AML-193 (cell line): Measurements from ENCODE around the gene SLC24A4.

Experiments used
- DNase-seq, 2 experiments: peaks; one replicate each; lab custom pipeline; 2025; lab: John Stamatoyannopoulos, UW

Gene SLC24A4

DNA sequence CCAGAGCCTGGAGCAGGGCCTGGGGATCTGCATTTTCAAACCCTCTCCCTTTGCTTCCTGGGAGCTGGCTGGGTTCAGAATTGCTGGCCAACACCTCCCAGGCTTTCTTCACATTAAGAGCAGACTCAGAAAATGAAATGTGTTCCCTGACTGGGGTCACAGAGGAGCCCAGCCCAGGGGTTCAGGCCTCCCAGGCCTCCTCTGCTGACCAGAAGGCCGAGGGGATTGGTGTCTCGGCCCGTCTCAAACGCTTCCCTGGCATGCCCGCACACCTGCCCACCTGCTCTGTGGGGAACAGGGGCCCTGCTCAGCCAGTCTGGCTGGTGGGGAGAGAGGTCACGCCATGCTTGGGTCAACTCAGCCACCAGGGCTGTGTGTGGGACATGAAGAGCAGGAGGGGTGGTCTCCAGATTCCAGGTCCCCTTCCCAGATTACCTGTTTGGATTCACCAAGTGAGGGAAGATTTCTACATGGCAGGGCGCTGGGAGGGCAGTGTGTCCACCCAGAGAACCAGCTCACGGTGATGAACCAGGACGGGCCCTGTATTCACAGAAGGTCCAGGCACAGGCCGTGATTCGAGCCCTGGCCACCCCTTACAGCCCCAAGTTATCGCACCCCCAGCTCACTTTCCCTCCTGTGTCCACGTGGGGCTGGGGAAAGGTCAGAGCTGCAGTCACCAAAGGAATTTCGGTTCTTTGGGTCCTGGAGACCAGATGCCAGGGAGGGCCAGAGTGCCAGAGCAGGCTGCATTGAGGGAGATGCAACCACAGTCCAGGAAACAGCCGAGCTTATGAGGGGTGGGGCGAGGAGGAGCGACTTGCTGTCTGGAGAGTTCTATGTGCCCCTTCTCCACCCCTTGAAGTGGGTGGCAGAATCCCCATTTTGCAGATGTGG lies 135.4 kb downstream of the SLC24A4 start:
- DNase-seq, result no peak

DNA sequence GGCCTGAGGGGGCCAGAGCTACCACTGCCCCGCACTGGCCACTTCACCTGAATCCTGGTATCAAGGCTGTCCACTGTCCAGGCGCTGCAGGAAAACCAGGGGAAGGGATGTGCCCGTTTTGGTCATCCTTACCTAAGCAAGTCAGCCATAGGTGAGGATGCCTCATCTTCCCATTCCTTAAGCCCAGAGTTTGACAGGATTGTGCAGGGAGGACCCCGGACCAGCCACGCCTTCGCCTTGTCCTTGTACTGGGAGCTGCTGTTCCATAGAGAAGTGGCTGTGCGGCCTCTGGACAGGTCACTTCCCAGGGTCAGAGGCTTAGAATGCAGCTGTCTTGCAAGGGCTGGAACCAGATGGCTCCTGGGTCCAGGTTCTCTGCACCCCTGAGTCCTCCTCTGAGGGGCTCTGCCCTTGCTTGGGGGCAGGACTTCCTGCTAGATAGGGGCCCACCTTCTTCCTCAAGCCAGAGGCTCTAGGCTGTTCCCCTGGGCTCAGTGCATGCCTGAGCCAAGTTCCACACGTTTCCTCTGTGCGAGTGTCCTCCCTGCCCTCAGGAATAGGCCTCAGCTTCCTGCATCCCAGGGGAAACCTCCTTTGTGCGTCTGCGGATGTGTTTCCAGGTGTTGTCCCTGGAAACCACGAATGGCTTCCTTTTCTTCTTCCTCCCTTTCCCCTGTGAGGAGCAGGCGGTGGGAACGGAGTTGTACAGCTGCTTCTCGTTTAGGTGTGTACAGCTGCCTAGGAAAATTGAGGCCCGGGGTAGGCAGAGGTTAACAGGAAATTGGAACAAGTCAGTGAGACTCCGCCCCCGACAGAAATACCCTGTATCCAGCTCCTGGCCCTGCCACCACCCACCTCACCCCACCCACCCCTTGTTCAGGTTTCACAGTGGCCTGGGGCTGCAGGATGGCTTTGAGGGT lies 136.3 kb downstream of the SLC24A4 start:
- no peak for DNase-seq

DNA sequence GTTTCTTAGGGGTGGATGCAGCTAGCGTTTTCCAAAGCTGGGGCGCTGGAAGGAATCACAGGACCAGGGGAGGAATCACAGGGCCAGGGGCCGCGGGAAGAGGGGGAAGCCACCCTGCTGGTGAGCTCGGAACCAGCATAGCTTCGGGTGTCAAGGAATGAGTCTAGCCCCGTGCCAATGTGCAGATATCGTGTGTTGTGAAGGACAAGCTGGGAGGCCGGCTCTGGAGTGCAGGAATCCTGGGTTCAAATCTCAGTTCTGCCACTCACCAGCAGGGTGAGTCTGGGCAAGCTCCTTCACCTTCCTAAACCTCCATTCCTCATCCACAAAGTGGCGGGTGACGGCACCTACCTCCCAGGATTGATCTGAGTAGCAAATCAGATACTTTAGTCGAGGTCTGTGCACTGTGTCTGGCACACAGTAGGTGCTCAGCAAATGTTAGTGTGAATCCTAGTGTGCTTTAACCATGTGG lies 137.0 kb downstream of the SLC24A4 start:
- no peak for DNase-seq

DNA sequence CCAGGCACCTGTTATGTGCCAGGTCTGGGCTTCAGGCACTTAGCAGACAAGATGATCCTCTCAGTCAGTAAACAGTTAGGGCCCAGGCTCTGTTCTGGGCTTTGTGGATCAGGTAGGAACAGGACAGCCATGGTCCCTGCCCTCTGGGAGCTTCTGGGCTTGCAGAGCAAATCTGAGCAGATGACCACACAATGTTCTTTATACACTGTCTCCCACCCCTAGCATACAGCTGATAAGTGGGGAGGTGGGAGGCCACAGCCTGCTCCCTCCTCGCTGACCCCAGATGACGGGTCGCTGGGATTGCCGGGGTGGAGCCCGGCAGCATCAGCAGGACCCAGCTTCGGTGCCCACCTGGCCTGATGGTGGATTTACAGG lies 137.6 kb downstream of the SLC24A4 start:
- no peak for DNase-seq

DNA sequence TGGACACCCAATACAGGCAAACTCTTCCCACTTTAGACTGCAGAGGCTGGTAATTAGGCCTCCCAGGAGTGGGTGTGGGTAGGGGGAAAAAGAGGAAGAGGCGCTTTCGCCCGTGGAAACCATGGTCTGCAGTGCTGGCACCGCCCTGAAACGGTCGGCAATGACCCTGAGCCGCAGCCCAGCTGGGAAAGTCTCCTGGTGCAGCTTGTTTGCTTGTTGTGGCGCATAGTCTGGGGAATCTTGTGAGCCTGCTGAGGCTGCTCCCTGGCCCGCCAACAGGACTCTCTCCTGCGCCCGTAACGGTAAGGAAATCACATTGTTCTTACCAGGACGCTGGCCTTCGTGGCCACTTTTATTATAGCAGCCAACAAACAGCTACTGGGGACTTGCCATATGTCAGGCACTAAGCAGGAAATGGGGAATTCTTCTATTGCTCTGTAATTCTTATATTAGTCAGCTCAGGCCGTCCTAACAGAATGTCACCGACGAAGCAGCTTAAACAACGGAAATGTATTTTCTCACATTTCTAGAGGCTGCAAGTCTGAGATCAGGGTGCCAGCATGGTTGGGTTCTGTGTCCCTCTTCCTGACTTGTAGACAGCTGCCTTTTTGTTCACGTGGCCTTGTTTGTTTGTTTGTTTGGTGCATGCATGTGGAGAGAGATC lies 138.1 kb downstream of the SLC24A4 start:
- DNase-seq, result no peak

DNA sequence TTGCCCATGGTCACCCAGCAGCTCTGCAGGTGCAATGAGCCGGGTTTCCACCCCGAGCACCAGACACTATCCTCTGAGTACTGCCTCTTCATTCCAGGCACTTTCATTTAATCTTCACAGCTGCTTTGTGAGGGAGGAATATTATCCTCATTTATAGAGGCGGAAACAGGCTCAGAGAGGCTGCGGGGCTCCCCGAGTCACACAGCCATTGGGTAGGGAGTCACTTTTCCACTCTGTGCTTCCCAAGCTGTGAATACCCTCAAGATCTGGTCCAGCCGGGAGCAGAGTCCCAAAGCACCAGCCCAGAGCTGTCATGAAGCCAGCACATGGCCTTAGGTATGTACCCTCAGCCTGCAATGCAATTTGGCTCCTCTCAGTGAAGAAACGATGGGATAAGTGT lies 138.9 kb downstream of the SLC24A4 start:
- DNase-seq, result no peak

DNA sequence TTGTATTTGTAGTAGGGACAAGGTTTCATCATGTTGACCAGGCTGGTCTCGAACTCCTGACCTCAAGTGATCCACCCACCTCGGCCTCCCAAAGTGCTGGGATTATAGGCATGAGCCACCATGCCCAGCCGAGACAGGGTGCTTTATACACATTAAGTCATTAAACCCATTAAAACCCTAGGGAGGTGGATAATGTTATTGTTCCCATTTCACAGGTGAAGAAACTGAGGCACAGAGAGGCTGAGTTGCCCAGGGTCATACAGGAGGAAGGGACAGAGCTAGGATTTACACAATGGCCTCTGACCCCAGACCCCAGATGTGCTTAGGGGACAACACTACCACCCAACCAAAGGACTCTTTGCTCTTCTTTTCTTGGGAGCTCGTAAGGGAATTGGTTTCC lies 139.6 kb downstream of the SLC24A4 start:
- no peak for DNase-seq

DNA sequence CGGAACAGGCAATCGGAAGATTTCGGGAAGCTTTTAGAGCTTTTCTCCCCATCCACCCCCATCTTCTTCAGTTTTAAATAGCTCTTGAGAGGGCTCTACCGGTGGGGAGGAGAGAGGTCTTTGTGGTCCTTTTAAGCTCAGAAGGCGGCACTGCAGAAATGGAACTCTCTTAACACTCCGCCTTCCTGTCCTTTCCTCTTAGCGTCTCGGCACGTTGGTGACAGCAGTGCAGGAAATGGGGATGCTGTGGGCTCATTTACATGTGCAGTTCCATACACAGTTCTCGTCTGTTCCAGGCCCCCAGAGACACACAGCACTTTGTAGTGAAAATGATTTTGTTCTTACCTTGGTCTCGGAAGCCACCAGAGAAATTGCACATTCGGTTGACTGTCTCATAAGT lies 140.2 kb downstream of the SLC24A4 start:
- no peak for DNase-seq

DNA sequence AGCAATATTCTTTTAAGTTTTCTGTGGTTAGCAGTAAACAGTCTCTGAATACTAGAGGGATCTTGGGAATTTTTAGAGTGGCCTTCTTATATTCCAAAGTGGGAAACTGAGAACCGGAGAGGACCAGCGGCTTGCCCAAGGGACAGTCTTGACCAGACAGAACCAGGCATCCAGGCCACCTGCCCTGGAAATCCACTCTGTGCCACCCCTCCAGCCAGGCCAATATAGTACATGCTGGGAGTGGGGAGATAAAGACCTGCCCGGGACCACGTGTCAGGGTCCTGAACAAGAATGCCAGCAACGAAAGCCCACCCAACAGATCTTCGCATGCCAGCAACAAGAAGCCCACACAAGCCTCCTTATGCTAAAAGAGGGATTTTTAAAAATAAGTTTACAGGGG lies 141.2 kb downstream of the SLC24A4 start:
- no peak for DNase-seq

DNA sequence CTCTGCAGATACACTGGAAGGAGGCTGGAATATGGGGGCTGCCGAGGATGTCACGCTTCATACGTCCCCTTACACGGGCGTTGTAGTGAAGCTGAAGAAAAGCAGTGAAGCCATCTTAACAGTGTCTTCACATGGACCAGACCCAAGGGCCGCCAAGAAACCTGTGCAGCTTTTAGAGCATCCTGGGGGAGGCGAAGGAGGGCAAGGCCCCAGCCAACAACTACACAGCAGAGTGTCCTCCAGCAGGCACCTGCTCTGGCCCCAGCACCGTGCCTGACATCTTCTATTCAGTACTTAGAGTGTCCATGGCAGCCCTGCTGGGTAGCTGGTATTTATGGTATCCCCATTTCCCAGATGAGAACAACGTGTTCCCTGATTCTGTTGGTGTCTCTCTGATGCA lies 141.8 kb downstream of the SLC24A4 start:
- DNase-seq, result no peak

DNA sequence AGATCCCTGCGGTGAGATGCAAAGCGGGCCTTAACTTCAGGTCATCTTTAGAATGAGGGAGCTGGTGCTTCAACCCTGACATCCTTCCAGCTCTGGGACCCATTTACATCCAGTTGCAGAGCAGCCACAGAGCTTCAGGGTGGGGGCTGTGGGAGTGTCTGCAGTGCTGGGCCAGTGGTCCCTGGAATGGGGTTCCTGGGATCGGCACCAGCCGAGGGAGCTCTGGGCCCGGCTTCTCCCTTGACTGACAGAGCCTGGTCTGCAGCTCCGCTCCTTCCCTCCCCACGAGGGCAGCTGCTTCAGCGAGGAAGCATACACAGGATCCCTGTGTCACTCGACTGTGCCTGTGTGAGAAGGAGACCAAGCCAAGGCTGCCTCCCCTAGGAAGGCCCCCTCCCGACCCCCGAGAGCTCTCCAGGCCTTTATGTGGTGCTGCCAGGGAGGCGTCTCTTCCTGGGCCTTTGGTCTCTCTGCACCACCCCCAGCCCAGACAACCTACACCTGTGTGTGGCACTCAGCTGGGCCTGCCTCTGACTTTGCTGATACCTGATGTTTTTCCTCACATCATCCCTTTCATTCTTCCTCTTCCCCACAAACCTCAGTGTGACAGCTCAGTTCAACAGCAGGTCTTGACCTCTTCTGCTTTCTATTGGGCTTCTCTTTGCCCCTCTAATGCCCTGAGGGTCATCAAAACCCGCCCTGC lies 142.5 kb downstream of the SLC24A4 start:
- DNase-seq, result no peak

DNA sequence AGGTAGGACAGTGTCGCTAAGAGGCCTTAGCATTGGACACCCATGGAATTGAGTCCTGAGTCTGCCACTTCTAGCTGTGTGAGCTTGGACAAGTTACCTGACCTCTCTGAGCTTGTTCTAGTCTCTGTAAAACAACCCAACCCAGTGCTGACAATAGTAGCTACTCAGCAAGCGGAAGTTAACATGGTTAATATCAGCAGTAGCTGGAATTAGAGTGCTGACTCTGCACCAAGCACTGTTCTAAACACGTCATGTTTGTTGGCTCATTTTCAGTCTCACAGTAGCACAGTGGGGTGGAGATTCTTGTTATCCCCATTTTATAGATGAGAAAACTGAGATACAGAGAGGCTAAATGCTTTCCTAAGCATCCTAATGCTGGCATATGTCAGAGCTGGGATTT lies 143.1 kb downstream of the SLC24A4 start:
- no peak for DNase-seq

DNA sequence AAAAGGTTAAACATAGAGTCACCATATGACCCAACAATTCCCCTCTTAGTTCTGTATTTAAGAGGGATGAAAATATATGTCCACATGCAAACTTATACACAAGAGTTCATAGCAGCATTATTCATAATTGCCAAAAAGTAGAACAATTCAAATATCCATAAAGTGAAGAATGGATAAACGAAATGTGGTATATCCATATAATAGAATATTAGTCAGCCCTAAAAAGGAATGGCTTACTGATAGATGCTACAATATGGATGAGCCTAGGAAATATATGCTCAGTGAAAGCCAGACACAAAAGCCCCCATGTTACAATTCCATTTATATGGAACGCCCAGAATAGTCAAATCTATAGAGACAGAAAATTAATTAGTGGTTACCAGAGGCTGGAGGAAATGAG lies 146.6 kb downstream of the SLC24A4 start:
- no peak for DNase-seq

DNA sequence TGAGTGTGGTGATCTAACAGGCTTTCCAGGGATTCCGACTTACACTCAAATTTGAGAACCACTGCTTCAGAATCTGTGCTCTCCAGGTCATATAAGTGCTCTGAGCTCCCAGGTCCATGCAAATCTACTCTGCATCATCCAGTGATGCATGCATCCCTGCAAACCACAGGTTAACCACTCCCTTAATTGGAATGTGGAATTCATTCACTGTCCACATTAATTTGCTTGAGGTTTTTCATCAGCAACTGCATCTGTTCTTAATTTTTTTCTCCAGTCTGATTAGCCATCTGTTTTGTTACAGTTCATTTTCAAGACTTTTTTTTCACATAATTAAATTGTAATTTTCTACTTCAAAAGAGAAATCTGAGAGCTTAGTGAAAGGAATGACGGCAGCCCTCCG lies 147.2 kb downstream of the SLC24A4 start:
- no peak for DNase-seq

DNA sequence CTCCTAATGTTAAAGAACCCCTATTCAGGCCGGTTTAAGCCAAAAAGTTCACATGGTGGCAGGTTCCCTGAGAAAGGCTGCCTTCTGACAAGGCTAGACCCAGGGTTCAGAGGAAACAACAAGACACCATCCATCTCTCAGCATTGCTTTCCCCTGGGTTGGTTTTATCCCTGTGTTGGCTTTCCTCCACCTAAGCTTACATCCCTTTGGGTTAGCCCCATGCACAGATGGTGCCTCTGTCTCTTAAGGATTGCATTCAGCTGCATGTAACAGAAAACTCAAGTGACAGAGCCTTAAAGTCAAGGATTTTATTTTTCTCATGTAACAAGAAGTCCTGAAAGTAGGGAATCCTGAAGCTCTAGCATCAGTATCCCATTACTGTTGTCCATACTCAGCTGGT lies 147.8 kb downstream of the SLC24A4 start:
- DNase-seq, result no peak

DNA sequence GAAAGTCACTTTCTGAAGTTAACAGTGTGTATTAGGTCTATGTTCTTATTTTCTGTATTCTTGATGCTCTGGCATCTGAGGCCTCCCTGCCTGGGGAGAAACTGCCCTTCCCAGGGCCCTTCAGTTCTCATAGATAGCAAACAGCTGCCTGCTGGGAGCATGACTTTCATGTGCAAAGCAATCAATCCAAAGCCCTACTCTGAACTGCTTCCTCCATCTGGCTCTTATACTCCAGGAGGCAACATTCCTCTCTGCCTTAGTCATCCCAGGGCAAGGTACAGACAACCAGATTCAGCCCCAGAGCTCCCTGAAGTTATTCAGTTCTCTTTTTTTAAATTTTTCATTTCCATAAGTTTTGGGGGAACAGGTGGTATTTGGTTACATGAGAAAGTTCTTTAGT lies 149.0 kb downstream of the SLC24A4 start:
- no peak for DNase-seq

DNA sequence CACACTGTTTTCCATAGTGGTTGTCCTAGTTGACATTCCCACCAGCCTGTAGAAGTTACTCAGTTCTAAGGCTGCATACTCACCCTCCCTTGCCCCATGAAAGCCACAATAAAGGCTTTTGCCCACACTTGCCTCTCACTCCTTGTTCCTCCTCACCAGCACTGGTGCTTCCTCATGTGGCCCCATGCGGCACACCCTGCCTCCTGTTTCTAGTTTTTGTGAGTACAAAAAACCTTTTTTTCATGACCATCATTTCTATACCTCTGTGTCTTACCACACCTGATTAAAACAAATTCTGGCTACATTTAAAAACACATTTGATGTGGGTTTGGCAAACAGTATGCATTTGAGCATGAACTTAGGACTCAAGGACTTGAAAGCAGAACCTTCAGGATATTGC lies 149.9 kb downstream of the SLC24A4 start:
- no peak for DNase-seq

DNA sequence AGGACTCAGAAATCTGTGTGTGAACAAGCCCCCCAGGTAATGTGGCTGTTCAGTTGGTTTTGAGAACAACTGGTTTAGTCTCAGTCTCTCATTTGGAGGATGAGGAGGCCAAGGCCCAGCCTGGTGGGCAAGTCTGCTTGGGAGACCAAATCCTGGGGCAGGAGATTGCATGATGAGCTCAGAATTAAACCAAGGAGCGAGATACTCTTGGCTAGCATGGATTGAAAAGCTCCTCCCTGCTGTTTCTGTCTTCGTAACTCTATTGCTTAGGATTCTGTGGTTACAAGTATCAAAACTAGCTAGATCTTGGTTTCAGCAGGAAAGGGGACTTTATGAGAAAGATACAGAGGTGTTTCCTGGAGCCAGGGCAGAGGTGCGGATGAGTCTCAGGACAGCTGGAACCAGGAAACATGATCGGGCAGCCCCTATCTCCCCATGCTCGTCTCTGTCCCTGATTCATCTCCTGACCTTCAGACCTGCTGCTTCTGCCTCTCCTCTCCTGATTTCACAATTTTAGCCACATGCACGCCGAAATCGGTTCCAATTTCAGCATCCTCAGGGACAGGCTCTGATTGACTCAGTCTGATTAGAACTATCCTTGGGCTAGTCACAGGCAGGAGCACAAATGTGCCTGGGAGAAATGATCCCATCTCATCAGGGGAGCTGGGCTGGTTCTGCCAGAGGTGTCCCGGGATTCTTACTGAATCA lies 150.4 kb downstream of the SLC24A4 start:
- DNase-seq, result no peak

DNA sequence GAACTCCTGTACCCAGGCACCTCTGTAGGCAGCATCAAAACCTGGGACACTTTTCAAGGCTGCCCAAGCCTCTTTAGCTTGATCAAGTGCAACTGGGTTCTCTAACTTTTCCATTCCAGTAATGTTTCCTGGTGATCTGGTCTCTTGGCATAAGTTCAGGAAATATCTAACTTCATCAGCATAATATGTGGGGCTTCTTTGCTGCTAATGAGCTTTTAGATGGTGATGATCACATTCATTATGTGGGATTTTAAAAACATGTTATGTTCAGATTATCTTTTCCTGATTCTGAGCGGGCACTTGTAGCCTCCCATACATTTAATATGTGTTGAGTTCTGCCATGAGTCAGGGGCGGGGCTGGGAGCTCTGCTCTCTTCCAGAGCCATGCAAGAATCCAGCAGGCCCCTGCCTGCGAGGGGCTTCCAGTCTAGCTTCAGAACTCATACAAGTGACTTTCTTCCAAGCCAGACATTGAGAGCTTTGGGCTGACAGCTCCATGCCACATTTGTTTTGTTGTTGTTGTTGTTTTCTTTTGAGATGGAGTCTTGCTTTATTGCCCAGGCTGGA lies 151.1 kb downstream of the SLC24A4 start:
- no peak for DNase-seq

DNA sequence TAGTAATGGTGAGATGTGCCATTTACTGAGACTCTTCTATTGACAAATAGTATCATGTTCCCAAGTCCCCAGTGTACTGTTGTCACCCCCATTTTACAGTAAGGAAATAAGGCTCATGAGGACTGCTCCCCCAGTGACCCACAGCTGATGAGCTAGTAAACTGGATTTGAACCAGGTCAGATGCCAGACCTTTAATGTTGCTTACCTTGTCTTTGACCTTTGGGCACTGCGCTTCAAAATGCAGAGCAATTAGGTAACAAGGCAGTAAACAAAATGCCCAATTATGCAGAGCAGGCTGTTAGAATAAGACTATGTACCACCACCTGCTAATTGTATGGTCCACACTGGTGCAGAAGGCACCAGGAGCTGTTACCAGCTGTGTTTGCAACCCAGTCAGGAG lies 152.1 kb downstream of the SLC24A4 start:
- no peak for DNase-seq
